D721Med (cell line): Measurements from ENCODE around the gene MGST3.
A peak's percentile ranks its signal among the peaks of the same experiment; 100 is the strongest.

Source experiments
- DNase-seq: peaks from one replicate; pipeline ENCODE4 v3.0.0; 2011; ENCODE audit warnings: low spot score; ENCODE audit not compliant: insufficient read length
- FAIRE-seq: peaks from 2 replicates; lab custom pipeline; 2011; peaks lifted over from hg19 to GRCh38; lab: Jason Lieb, UNC
- TF ChIP-seq, protein P1 (sequence below): IDR thresholded peaks from 2 replicates; pipeline ENCODE4 v1.5.1; 2012; ENCODE audit warnings: mild to moderate bottlenecking, control low read depth; ENCODE audit not compliant: insufficient read depth; ENCODE audit errors: missing control alignments

Gene MGST3

GRCh38 chr1:165686971-165687433 is 56.0 kb downstream of the MGST3 start:
- no peak for FAIRE-seq
- no peak for DNase-seq
- TF ChIP-seq, protein P1, sequence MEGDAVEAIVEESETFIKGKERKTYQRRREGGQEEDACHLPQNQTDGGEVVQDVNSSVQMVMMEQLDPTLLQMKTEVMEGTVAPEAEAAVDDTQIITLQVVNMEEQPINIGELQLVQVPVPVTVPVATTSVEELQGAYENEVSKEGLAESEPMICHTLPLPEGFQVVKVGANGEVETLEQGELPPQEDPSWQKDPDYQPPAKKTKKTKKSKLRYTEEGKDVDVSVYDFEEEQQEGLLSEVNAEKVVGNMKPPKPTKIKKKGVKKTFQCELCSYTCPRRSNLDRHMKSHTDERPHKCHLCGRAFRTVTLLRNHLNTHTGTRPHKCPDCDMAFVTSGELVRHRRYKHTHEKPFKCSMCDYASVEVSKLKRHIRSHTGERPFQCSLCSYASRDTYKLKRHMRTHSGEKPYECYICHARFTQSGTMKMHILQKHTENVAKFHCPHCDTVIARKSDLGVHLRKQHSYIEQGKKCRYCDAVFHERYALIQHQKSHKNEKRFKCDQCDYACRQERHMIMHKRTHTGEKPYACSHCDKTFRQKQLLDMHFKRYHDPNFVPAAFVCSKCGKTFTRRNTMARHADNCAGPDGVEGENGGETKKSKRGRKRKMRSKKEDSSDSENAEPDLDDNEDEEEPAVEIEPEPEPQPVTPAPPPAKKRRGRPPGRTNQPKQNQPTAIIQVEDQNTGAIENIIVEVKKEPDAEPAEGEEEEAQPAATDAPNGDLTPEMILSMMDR, result no peak

DNA sequence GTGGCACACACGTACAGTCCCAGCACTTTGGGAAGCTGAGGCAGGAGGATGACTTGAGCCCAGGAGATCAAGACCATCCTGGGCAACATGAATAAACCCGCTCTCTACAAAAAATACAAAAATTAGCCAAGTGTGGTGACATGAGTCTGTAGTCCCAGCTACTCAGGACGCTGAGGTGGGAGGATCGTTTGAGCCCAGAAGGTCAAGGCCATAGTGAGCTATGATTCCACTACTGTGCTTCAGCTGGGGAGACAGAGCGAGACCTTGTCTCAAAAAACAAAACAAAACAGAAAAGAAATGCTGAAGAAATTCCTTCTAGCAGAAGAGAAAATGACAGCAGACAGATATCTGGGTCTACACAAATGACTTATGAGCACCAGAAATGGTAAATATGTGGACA is 57.0 kb downstream of the MGST3 start:
- TF ChIP-seq, protein P1, result no peak

DNA sequence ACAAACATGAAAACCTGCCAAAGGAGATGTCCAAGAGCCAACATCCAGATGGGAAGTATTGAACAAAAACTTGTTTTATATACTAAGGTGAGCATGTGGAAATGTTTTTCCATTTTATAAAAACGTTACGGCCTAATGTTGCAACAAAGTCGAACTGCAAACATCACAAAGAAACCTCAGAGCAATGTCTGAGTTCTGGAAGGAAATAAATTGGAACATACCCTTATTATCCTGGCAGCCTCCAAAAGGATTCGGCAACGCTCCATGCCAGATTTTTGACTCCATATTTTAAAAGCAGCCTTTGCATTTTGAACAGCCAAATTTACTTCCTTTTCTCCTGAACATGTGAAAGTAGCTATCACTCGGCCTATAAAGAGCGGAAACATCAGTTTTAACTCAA is 64.0 kb downstream of the MGST3 start:
- DNase-seq, result no peak
- no peak for FAIRE-seq
- TF ChIP-seq, protein P1, result no peak

More for the DNA sequence above, 57.0 kb downstream of the MGST3 start:
- FAIRE-seq (no peak), DNase-seq (no peak)

- DNase-seq, result no peak
- FAIRE-seq, result no peak
- TF ChIP-seq, protein P1, result no peak
Measured at GRCh38 chr1:165696625-165697100, 65.6 kb downstream of the MGST3 start.

DNA sequence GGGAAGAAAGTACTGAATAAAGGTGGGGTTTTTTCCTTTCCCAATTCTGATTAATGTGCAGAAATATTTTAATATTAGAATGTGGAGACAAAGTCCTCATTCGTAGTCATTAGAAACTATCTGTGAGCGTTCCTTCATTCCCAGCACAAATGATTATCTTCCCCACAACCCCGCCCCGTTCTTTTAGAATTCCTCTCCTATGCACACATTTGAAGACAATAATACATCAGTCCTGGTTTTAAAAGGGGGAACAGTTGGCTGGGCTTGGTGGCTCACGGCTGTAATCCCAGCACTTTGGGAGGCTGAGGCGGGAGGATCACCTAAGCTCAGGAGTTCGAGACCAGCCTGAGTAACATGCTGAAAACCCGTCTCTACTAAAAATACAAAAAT is 66.5 kb downstream of the MGST3 start:
- TF ChIP-seq, protein P1, result no peak
- FAIRE-seq (no peak), DNase-seq (no peak)

GRCh38 chr1:165697881-165698760 is 67.1 kb downstream of the MGST3 start, which contains the start of gene ALDH9A1:
Gene ALDH9A1 (minus strand): TSS chr1:165698562. CDS start chr1:165698558, 4 bp downstream.
- TF ChIP-seq, protein P1, result peak; percentile 49
- DNase-seq, result peak; percentile 71
- no peak for FAIRE-seq

GRCh38 chr1:165698761-165699052 is 67.7 kb downstream of the MGST3 start:
- FAIRE-seq (peak; percentile 6), DNase-seq (no peak)
- TF ChIP-seq, protein P1, result no peak
